ENCODE results near the gene KRT39. TPM values are rescaled to one million over a fixed set of nuclear protein-coding genes. Genes with fewer than 3 reads are reported as not detected.

The KRT39 gene
- total RNA-seq, 1 experiment from 2014 or later = not detected

DNA sequence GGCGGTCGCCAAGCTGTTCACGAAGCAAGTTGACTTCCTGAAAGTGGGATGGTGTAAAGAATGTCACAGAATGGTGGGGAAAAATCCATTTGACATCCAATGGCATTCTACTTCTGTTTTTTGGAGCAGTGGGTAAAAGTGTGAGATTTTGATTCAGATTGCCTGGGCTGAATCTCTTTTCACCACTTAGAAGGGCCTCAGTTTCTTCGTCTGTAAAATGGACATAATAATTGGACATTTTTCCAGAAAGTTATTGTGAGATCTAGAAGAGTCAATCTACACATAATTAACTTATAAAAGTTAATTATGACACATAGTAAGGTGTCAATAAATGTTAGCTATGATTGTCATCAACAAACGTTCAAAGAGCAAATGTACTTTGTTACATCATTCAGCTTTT lies 14.4 kb upstream of the KRT39 start:
- BruUV-seq (replicated peaks) = no TSS peak
- Histone ChIP-seq H3K36me3 (ENCODE audit: control insufficient read depth, insufficient read depth, low read length) (no peaks in the 10 kb centered on the region), H3K9me3 (ENCODE audit: control insufficient read depth, insufficient read depth, low read depth, low read length) (no peaks in the 10 kb centered on the region), H3K27ac (ENCODE audit: low read length) (no peak overlapping the region), H3K4me3 (ENCODE audit: low read depth in 2 of 2, low read length in 2 of 2) (no peak overlapping the region), H3K27me3 (ENCODE audit: control insufficient read depth, insufficient read depth, low read length) (0 out of 2 replicates have a peak, but pooled peaks cover 4% of the 10 kb centered on the region), H3K4me1 (ENCODE audit: control insufficient read depth, insufficient read depth, low read length) (no peaks in the 10 kb centered on the region)
- DNase-seq (ENCODE audit: low read depth, low spot score) = no peak
- ATAC-seq = no peak
- in situ Hi-C loops (cut with HindIII; ENCODE audit: low pct_unique_long_range_greater_than_20kb, low sequenced_read_pairs) = no loop called here
- intact Hi-C loops (cut with micrococcal nuclease; ENCODE audit: unreplicated experiment) = no loop called here
- POLR2A ChIA-PET = no interaction called here
- TF ChIP-seq, protein P1, sequence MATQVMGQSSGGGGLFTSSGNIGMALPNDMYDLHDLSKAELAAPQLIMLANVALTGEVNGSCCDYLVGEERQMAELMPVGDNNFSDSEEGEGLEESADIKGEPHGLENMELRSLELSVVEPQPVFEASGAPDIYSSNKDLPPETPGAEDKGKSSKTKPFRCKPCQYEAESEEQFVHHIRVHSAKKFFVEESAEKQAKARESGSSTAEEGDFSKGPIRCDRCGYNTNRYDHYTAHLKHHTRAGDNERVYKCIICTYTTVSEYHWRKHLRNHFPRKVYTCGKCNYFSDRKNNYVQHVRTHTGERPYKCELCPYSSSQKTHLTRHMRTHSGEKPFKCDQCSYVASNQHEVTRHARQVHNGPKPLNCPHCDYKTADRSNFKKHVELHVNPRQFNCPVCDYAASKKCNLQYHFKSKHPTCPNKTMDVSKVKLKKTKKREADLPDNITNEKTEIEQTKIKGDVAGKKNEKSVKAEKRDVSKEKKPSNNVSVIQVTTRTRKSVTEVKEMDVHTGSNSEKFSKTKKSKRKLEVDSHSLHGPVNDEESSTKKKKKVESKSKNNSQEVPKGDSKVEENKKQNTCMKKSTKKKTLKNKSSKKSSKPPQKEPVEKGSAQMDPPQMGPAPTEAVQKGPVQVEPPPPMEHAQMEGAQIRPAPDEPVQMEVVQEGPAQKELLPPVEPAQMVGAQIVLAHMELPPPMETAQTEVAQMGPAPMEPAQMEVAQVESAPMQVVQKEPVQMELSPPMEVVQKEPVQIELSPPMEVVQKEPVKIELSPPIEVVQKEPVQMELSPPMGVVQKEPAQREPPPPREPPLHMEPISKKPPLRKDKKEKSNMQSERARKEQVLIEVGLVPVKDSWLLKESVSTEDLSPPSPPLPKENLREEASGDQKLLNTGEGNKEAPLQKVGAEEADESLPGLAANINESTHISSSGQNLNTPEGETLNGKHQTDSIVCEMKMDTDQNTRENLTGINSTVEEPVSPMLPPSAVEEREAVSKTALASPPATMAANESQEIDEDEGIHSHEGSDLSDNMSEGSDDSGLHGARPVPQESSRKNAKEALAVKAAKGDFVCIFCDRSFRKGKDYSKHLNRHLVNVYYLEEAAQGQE (IDR thresholded peaks at IDR 0.05; ENCODE audit: insufficient read depth in 1 of 2, low read depth in 2 of 2, low read length in 1 of 2) = no peak
- TF ChIP-seq, protein P2, sequence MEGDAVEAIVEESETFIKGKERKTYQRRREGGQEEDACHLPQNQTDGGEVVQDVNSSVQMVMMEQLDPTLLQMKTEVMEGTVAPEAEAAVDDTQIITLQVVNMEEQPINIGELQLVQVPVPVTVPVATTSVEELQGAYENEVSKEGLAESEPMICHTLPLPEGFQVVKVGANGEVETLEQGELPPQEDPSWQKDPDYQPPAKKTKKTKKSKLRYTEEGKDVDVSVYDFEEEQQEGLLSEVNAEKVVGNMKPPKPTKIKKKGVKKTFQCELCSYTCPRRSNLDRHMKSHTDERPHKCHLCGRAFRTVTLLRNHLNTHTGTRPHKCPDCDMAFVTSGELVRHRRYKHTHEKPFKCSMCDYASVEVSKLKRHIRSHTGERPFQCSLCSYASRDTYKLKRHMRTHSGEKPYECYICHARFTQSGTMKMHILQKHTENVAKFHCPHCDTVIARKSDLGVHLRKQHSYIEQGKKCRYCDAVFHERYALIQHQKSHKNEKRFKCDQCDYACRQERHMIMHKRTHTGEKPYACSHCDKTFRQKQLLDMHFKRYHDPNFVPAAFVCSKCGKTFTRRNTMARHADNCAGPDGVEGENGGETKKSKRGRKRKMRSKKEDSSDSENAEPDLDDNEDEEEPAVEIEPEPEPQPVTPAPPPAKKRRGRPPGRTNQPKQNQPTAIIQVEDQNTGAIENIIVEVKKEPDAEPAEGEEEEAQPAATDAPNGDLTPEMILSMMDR (IDR thresholded peaks at IDR 0.05) = no peak
- TF ChIP-seq TCF7L2 (IDR thresholded peaks at IDR 0.05; ENCODE audit: low read depth, low read length) = no peak
- TF ChIP-seq POLR2AphosphoS5 (IDR thresholded peaks at IDR 0.05; ENCODE audit: low read depth, low read length) = no peak
- TF ChIP-seq SIN3A (IDR thresholded peaks at IDR 0.05; ENCODE audit: borderline replicate concordance, insufficient read depth, low read depth, low read length) = no peak
- CTCF ChIA-PET = no interaction called here

DNA sequence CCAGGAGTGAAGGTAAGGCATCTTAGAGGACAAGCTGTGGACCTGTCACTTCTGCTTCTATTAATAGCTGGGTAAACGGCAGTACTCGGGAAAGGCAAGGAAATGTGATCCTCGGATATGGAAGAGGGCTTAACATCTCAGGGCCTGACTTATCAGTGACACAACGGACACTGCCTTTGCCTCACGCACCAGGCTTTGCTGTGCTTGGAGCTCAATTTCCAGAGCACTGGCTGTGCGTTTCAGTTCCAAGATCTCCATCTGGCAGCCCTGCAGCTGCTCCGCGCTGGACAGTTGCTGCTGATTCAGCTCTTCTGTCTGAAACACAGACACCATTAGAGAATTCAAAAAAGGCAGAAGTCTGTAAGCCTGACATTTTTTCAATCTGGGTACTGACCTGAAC lies 13.8 kb upstream of the KRT39 start:
- in situ Hi-C loops (cut with HindIII; ENCODE audit: low pct_unique_long_range_greater_than_20kb, low sequenced_read_pairs) = no loop called here
- Histone ChIP-seq H3K27me3 (ENCODE audit: control insufficient read depth, insufficient read depth, low read length) (0 out of 2 replicates have a peak, but pooled peaks cover 3% of the 10 kb centered on the region), H3K36me3 (ENCODE audit: control insufficient read depth, insufficient read depth, low read length) (no peaks in the 10 kb centered on the region), H3K4me1 (ENCODE audit: control insufficient read depth, insufficient read depth, low read length) (no peaks in the 10 kb centered on the region), H3K9me3 (ENCODE audit: control insufficient read depth, insufficient read depth, low read depth, low read length) (no peaks in the 10 kb centered on the region), H3K4me3 (ENCODE audit: low read depth in 2 of 2, low read length in 2 of 2) (no peak overlapping the region), H3K27ac (ENCODE audit: low read length) (no peak overlapping the region)
- CTCF ChIA-PET = no interaction called here
- no peak for ATAC-seq
- TF ChIP-seq TCF7L2 (IDR thresholded peaks at IDR 0.05; ENCODE audit: low read depth, low read length) = no peak
- TF ChIP-seq, protein P2 (IDR thresholded peaks at IDR 0.05) = no peak
- TF ChIP-seq POLR2AphosphoS5 (IDR thresholded peaks at IDR 0.05; ENCODE audit: low read depth, low read length) = no peak
- TF ChIP-seq SIN3A (IDR thresholded peaks at IDR 0.05; ENCODE audit: borderline replicate concordance, insufficient read depth, low read depth, low read length) = no peak
- TF ChIP-seq, protein P1 (IDR thresholded peaks at IDR 0.05; ENCODE audit: insufficient read depth in 1 of 2, low read depth in 2 of 2, low read length in 1 of 2) = no peak
- POLR2A ChIA-PET = interaction anchor here (0.7 kb wide), 1 partner anchor 18 kb away, joined by 4 read pairs; no protein-coding TSS in a partner anchor
- BruUV-seq (replicated peaks) = no TSS peak
- intact Hi-C loops (cut with micrococcal nuclease; ENCODE audit: unreplicated experiment) = no loop called here
- no peak for DNase-seq (ENCODE audit: low read depth, low spot score)
